Neural cell (in vitro differentiated cells): ENCODE results near the gene FUT8. TPM values are rescaled to one million over a fixed set of nuclear protein-coding genes. Genes with fewer than 3 reads are reported as not detected.

ENCODE experiments used
- H2AFZ ChIP-seq: fragments of 200-600, 300-800 bp; sonication (generic), shearing (Covaris generic); 2 replicates; pipeline ENCODE4 v1.6.0; 2014; ENCODE audit warnings: low read depth, mild to moderate bottlenecking, antibody characterized with exemption, low read length, moderate library complexity
- H3F3A ChIP-seq: fragments of 200-600 bp; shearing (Covaris generic); 2 replicates; pipeline ENCODE4 v1.6.1; 2016; ENCODE audit warnings: mild to moderate bottlenecking, moderate library complexity, mixed read lengths, antibody characterized with exemption, low read length; ENCODE audit not compliant: insufficient read depth, poor library complexity, severe bottlenecking
- H3K27ac ChIP-seq: fragments of 200-600, 300-800 bp; sonication (generic), shearing (Covaris generic); 2 replicates; pipeline ENCODE4 v1.5.1; 2014; ENCODE audit warnings: mild to moderate bottlenecking, low read length, moderate library complexity
- H3K27me3 ChIP-seq: fragments of 300-800, 200-600 bp; sonication (generic), shearing (Covaris generic); 2 replicates; pipeline ENCODE4 v1.6.0; 2014; ENCODE audit warnings: mild to moderate bottlenecking, low read depth, low read length, moderate library complexity; ENCODE audit not compliant: insufficient read depth
- H3K36me3 ChIP-seq: fragments of 300-800, 200-600 bp; sonication (generic), shearing (Covaris generic); 2 replicates; pipeline ENCODE4 v1.5.1; 2014; ENCODE audit warnings: mild to moderate bottlenecking, antibody characterized with exemption, low read length, moderate library complexity; ENCODE audit not compliant: insufficient read depth
- H3K4me2 ChIP-seq: fragments of 300-800, 200-600 bp; sonication (generic), shearing (Covaris generic); 2 replicates; pipeline ENCODE4 v1.6.0; 2014; ENCODE audit warnings: mild to moderate bottlenecking, low read length
- H3K4me3 ChIP-seq: fragments of 300-800, 200-600 bp; sonication (generic), shearing (Covaris generic); 2 replicates; pipeline ENCODE4 v1.5.1; 2014; ENCODE audit warnings: mild to moderate bottlenecking, low read length, moderate library complexity
- H3K79me2 ChIP-seq: fragments of 200-600 bp; shearing (Covaris generic); replicated peaks from 2 replicates; pipeline ENCODE4 v1.6.0; 2014; ENCODE audit warnings: mild to moderate bottlenecking, low read length, moderate library complexity; ENCODE audit not compliant: insufficient read depth
- H3K9ac ChIP-seq: fragments of 300-800, 200-600 bp; sonication (generic), shearing (Covaris generic); 2 replicates; pipeline ENCODE4 v1.6.1; 2016; ENCODE audit warnings: mild to moderate bottlenecking, low read length, mixed read lengths
- H3K9me2 ChIP-seq: fragments of 200-600 bp; shearing (Covaris generic); 2 replicates; pipeline ENCODE4 v1.6.1; 2016; ENCODE audit warnings: mild to moderate bottlenecking, low read length, mixed read lengths; ENCODE audit not compliant: insufficient read depth
- H3K9me3 ChIP-seq: fragments of 200-600, 300-800 bp; sonication (generic), shearing (Covaris generic); 2 replicates; pipeline ENCODE4 v1.6.1; 2016; ENCODE audit warnings: mild to moderate bottlenecking, mixed run types, low read length, moderate library complexity, mixed read lengths
- H4K20me1 ChIP-seq: fragments of 200-600 bp; shearing (Covaris generic); 2 replicates; pipeline ENCODE4 v1.6.1; 2016; ENCODE audit warnings: mild to moderate bottlenecking, mixed run types; ENCODE audit not compliant: insufficient read depth
- EP300 ChIP-seq: fragments of 450-650 bp; conservative IDR thresholded peaks from 2 replicates; pipeline ENCODE4 v1.6.1; 2014; ENCODE audit warnings: antibody characterized with exemption, mild to moderate bottlenecking, moderate library complexity; ENCODE audit not compliant: poor library complexity, severe bottlenecking
- EZH2 ChIP-seq: fragments of 200-600, 300-800 bp; shearing (Covaris generic), sonication (generic); IDR thresholded peaks from 2 replicates; pipeline ENCODE4 v1.6.1; 2014; ENCODE audit warnings: antibody characterized with exemption, low read length, borderline replicate concordance, mild to moderate bottlenecking; ENCODE audit not compliant: insufficient read depth, poor library complexity, severe bottlenecking
- MXI1 ChIP-seq: fragments of 450-650 bp; conservative IDR thresholded peaks from 2 replicates; pipeline ENCODE4 v1.6.1; 2014; ENCODE audit warnings: antibody characterized with exemption, mild to moderate bottlenecking; ENCODE audit not compliant: poor library complexity, severe bottlenecking
- POLR2AphosphoS5 ChIP-seq: IDR thresholded peaks from 2 replicates; pipeline ENCODE4 v1.6.1; 2012
- RAD21 ChIP-seq: fragments of 450-650 bp; conservative IDR thresholded peaks from 2 replicates; pipeline ENCODE4 v1.6.1; 2014; ENCODE audit warnings: antibody characterized with exemption, mild to moderate bottlenecking, moderate library complexity
- SMC3 ChIP-seq: fragments of 450-650 bp; conservative IDR thresholded peaks from 2 replicates; pipeline ENCODE4 v1.6.1; 2014; ENCODE audit warnings: antibody characterized with exemption, mild to moderate bottlenecking, moderate library complexity; ENCODE audit not compliant: poor library complexity
- TAF1 ChIP-seq: IDR thresholded peaks from 2 replicates; pipeline ENCODE4 v1.6.1; 2012; ENCODE audit warnings: low read depth
- polyA plus RNA-seq: library from polyadenylated mRNA; depleted of rRNA; stranded (reverse); fragments of >200 nt; gene quantifications from 2 replicates; pipeline ENCODE4 v1.2.3, GENCODE V29; 2014
- TF ChIP-seq, protein P1 (sequence below): IDR thresholded peaks from 2 replicates; pipeline ENCODE4 v1.6.1; 2012; ENCODE audit warnings: borderline replicate concordance
- TF ChIP-seq, protein P2 (sequence below): fragments of 450-650 bp; IDR thresholded peaks from 2 replicates; pipeline ENCODE4 v1.5.1; 2014; ENCODE audit warnings: antibody characterized with exemption, mild to moderate bottlenecking, moderate library complexity; ENCODE audit not compliant: poor library complexity, severe bottlenecking

Gene FUT8
- polyA plus RNA-seq, 1 donor from 2014 or later: 72.8 TPM

GRCh38 chr14:65774041-65774440 is 361.5 kb downstream of the FUT8 start:
- Histone ChIP-seq H2AFZ (no peak overlapping the region), H3K79me2 (no peaks in the 10 kb centered on the region), H4K20me1 (no peaks in the 10 kb centered on the region), H3K36me3 (no peaks in the 10 kb centered on the region), H3K4me2 (no peak overlapping the region), H3K9me2 (no peaks in the 10 kb centered on the region), H3K27me3 (no peaks in the 10 kb centered on the region), H3K4me3 (no peak overlapping the region), H3K9ac (no peak overlapping the region), H3F3A (no peaks in the 10 kb centered on the region), H3K9me3 (no peaks in the 10 kb centered on the region), H3K27ac (no peak overlapping the region)
- TF ChIP-seq EZH2 (no peak), SMC3 (no peak)

DNA sequence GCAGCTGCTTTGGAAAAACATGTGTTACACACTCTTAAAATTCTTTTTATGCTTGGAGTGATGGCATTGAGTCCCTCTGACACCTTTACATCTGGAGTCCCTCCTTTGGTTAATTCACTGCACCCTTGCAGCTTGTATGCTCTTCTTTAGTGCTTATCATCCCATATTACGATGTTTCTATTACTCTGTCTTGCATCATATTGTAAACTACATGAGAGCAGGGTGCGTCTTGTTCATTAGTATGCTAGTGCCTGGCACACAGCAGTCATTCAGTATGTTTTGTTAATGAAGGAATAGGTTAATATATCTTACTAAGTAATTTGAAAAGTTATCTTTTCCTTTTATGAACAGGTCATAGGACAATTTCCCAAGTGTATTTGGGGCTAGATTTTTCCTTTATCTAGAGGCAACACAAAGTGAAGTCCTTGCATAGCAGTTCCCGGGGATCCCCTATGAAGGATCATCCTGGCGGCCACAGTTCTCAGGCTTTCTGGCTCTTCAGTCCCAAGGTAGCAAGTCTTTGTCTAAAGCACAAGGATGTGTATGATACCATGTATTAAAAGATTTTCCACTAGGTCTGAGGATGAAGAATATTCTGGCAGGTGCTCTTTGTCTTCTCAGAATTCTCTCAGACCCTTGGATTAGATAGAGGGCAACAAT is 363.8 kb downstream of the FUT8 start:
- no peak overlapping the region for H3K4me2 ChIP-seq
- no peak for TF ChIP-seq POLR2AphosphoS5
- no peak for TF ChIP-seq SMC3
- TF ChIP-seq, protein P1, sequence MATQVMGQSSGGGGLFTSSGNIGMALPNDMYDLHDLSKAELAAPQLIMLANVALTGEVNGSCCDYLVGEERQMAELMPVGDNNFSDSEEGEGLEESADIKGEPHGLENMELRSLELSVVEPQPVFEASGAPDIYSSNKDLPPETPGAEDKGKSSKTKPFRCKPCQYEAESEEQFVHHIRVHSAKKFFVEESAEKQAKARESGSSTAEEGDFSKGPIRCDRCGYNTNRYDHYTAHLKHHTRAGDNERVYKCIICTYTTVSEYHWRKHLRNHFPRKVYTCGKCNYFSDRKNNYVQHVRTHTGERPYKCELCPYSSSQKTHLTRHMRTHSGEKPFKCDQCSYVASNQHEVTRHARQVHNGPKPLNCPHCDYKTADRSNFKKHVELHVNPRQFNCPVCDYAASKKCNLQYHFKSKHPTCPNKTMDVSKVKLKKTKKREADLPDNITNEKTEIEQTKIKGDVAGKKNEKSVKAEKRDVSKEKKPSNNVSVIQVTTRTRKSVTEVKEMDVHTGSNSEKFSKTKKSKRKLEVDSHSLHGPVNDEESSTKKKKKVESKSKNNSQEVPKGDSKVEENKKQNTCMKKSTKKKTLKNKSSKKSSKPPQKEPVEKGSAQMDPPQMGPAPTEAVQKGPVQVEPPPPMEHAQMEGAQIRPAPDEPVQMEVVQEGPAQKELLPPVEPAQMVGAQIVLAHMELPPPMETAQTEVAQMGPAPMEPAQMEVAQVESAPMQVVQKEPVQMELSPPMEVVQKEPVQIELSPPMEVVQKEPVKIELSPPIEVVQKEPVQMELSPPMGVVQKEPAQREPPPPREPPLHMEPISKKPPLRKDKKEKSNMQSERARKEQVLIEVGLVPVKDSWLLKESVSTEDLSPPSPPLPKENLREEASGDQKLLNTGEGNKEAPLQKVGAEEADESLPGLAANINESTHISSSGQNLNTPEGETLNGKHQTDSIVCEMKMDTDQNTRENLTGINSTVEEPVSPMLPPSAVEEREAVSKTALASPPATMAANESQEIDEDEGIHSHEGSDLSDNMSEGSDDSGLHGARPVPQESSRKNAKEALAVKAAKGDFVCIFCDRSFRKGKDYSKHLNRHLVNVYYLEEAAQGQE: no peak
- no peak for TF ChIP-seq EP300
- TF ChIP-seq RAD21: no peak
- TF ChIP-seq MXI1: no peak
- no peak for TF ChIP-seq TAF1
- TF ChIP-seq, protein P2, sequence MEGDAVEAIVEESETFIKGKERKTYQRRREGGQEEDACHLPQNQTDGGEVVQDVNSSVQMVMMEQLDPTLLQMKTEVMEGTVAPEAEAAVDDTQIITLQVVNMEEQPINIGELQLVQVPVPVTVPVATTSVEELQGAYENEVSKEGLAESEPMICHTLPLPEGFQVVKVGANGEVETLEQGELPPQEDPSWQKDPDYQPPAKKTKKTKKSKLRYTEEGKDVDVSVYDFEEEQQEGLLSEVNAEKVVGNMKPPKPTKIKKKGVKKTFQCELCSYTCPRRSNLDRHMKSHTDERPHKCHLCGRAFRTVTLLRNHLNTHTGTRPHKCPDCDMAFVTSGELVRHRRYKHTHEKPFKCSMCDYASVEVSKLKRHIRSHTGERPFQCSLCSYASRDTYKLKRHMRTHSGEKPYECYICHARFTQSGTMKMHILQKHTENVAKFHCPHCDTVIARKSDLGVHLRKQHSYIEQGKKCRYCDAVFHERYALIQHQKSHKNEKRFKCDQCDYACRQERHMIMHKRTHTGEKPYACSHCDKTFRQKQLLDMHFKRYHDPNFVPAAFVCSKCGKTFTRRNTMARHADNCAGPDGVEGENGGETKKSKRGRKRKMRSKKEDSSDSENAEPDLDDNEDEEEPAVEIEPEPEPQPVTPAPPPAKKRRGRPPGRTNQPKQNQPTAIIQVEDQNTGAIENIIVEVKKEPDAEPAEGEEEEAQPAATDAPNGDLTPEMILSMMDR: no peak
- TF ChIP-seq EZH2: no peak
- H3K36me3 ChIP-seq: no peaks in the 10 kb centered on the region
- no peaks in the 10 kb centered on the region for H4K20me1 ChIP-seq
- H3K9ac ChIP-seq: no peak overlapping the region
- no peak overlapping the region for H3K27ac ChIP-seq
- H2AFZ ChIP-seq: no peak overlapping the region
- no peaks in the 10 kb centered on the region for H3K9me2 ChIP-seq
- H3K27me3 ChIP-seq: no peaks in the 10 kb centered on the region
- H3F3A ChIP-seq: no peaks in the 10 kb centered on the region
- no peaks in the 10 kb centered on the region for H3K79me2 ChIP-seq
- no peaks in the 10 kb centered on the region for H3K9me3 ChIP-seq
- no peak overlapping the region for H3K4me3 ChIP-seq
